Neural crest cell (in vitro differentiated cells): ENCODE results near the gene NCMAP. TPM values are rescaled to one million over a fixed set of nuclear protein-coding genes. Genes with fewer than 3 reads are reported as not detected.
"Not testable (repeated sequence)": the region's sequence is repeated elsewhere in the genome, so short reads cannot be mapped to it uniquely, and the experiment has no call there.

Source experiments
- DNase-seq: peaks from one replicate; pipeline ENCODE4 v3.0.0; 2021; ENCODE audit warnings: low read depth, mixed read lengths, low spot score
- H3K27ac Mint-ChIP-seq: one replicate; pipeline ENCODE4 v1.8.0; 2021; ENCODE audit warnings: mild to moderate bottlenecking, mixed read lengths; ENCODE audit not compliant: unreplicated experiment
- H3K27me3 Mint-ChIP-seq: 2 replicates; pipeline ENCODE4 v1.8.0; 2021; ENCODE audit warnings: low read depth, mild to moderate bottlenecking, mixed read lengths
- H3K36me3 Mint-ChIP-seq: 2 replicates; pipeline ENCODE4 v1.8.0; 2021; ENCODE audit warnings: low read depth, mild to moderate bottlenecking, mixed read lengths
- H3K4me1 Mint-ChIP-seq: 2 replicates; pipeline ENCODE4 v1.8.0; 2021; ENCODE audit warnings: mixed read lengths
- H3K4me3 Mint-ChIP-seq: one replicate; pipeline ENCODE4 v1.8.0; 2021; ENCODE audit warnings: mild to moderate bottlenecking, mixed read lengths
- H3K9me3 Mint-ChIP-seq: 2 replicates; pipeline ENCODE4 v1.8.0; 2021; ENCODE audit warnings: mixed read lengths
- total RNA-seq: library from RNA; stranded (reverse); gene quantifications from 2 replicates; pipeline ENCODE4 v1.2.1, GENCODE V29; 2021
- TF ChIP-seq, protein P1 (sequence below): fragments of 200-600 bp; sonication (generic); conservative IDR thresholded peaks from 2 replicates; pipeline ENCODE4 v1.5.0; 2021; ENCODE audit warnings: antibody characterized with exemption, mild to moderate bottlenecking

Gene NCMAP
- total RNA-seq, 1 donor from 2014 or later, result not detected

DNA sequence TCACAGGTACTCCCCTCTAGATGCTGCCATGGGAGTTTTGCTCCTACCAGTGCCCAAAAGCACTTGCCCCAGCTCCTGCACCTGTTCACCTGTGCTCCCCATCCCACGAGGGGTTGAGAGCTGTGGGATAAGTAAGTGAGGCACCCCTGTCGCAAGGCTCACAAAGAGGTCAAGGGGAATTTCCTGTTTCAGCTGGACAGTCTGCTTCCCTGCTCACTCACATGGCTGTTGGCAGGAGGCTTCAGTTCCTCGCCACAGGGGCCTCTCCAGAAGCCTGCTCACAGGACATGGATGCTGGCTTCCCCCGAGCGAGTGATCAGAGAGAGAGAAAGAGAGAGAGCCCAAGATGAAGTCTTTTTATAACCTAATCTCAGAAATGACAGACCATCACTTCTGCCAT lies 8.7 kb upstream of the NCMAP start:
- peaks cover 26% of the 10 kb centered on the region for H3K27me3 Mint-ChIP-seq
- no peaks in the 10 kb centered on the region for H3K36me3 Mint-ChIP-seq
- H3K9me3 Mint-ChIP-seq, result no peaks in the 10 kb centered on the region
- H3K4me3 Mint-ChIP-seq, result no peak overlapping the region
- H3K27ac Mint-ChIP-seq, result no peak overlapping the region
- TF ChIP-seq, protein P1, sequence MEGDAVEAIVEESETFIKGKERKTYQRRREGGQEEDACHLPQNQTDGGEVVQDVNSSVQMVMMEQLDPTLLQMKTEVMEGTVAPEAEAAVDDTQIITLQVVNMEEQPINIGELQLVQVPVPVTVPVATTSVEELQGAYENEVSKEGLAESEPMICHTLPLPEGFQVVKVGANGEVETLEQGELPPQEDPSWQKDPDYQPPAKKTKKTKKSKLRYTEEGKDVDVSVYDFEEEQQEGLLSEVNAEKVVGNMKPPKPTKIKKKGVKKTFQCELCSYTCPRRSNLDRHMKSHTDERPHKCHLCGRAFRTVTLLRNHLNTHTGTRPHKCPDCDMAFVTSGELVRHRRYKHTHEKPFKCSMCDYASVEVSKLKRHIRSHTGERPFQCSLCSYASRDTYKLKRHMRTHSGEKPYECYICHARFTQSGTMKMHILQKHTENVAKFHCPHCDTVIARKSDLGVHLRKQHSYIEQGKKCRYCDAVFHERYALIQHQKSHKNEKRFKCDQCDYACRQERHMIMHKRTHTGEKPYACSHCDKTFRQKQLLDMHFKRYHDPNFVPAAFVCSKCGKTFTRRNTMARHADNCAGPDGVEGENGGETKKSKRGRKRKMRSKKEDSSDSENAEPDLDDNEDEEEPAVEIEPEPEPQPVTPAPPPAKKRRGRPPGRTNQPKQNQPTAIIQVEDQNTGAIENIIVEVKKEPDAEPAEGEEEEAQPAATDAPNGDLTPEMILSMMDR, result no peak
- H3K4me1 Mint-ChIP-seq, result peaks cover 11% of the 10 kb centered on the region
- no peak for DNase-seq

DNA sequence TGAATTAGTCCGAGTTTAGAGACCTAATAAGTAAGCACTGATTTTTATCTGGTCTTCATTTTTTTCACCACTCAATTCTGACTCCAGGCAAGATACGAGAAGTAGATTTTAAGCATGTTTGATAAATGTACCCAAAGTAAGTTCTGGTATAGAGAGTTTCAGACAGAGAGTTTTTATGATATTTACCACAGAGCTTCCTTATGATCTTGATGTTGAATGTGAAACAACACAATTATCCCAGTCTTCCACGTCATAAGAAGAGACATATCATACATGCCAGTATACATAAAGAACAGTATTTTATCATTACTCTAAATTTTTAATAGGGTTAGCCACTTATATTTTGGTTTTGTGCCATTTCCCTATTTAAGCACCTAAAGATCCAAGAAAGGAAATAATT lies 7.8 kb upstream of the NCMAP start:
- no peaks in the 10 kb centered on the region for H3K36me3 Mint-ChIP-seq
- peaks cover 29% of the 10 kb centered on the region for H3K27me3 Mint-ChIP-seq
- H3K4me1 Mint-ChIP-seq, result peaks cover 14% of the 10 kb centered on the region
- H3K4me3 Mint-ChIP-seq, result no peak overlapping the region
- H3K9me3 Mint-ChIP-seq, result no peaks in the 10 kb centered on the region
- TF ChIP-seq, protein P1, result no peak
- no peak for DNase-seq
- H3K27ac Mint-ChIP-seq, result no peak overlapping the region

DNA sequence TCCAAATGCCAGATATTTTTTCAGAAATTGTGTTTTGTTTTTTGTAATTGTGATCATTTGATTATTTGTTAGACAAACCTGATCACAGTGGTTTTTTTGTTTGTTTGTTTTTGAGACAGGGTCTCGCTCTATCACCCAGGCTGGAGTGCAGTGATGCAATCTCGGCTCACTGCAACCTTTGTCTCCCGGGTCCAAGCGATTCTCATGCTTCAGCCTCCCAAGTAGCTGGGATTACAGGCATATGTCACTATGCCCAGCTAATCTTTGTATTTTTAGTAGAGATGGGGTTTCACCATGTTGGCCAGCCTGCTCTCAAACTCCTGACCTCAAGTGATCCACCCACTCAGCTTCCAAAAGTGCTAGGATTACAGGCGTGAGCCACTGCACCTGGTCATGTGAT lies 6.7 kb upstream of the NCMAP start:
- H3K4me3 Mint-ChIP-seq, result not testable (repeated sequence)

DNA sequence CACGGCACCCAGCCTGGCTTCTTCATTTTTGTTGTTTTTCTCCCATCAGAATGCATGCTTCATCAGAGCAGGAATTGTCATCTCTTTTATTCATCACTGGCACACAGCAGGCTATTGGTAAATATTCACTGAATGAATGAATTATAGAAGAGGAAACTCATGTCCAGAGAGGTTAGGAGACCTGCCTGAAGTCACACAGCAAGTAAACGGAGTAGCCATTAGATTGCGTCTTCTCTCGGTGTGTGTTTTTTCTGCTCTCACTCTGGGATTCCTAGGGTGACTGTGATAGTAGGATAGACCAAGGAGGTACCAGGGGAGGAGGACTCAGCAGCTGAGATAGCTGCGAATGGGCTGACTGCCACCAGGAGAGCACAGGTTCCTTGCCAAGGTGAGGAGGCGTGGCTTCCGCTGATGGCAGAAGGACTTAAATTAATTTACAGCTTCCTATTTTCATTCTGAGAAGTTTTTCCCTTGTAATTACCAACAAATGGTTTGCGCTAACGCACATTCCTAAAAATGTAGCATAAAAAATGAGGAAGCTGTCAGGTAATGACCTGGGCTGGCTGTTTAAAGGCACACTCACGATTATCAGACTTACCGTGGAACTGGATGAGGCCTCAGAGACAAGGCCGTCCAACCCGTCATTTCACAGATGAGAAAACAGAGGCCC lies 4.5 kb upstream of the NCMAP start:
- Mint-ChIP-seq H3K27ac (peak overlapping the region; percentile 19), H3K4me1 (peaks cover 15% of the 10 kb centered on the region), H3K4me3 (no peak overlapping the region), H3K36me3 (no peaks in the 10 kb centered on the region), H3K27me3 (peaks cover 50% of the 10 kb centered on the region), H3K9me3 (no peaks in the 10 kb centered on the region)
- DNase-seq, result no peak
- TF ChIP-seq, protein P1, result no peak

More for the DNA sequence above, 6.7 kb upstream of the NCMAP start:
- not testable (repeated sequence) for DNase-seq, H3K36me3 Mint-ChIP-seq, H3K27ac Mint-ChIP-seq, H3K9me3 Mint-ChIP-seq
- Mint-ChIP-seq H3K27me3 (peaks cover 39% of the 10 kb centered on the region), H3K4me1 (peaks cover 14% of the 10 kb centered on the region)

DNA sequence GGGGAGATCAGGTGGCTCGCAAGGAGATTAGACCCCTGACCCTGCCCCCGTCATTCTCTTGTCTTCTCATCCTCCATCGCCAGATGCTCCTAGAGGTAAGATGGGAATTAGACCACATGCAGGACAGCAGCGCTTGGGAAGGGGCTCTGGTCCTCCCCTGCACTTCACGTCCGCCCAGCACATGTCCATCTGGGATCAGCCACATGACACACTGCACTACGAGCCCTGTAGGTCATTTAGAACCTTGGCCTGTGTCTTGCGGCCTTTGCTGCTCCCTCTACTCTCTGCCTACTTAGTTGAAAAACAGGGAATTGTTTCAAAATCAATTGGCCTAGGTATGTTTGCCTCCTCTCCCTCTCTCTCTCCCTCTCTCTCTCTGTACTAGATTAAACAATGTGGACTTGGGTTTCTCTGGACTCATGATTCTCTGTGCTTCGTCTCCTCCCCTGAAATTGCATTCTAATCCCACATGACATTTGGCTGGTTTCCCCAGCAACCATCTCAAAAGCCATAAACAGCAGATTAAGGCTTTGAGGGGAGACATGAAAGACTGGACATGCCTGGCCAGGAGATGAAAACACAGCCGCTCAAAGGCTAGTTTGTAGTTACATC lies 3.8 kb upstream of the NCMAP start:
- Mint-ChIP-seq H3K27me3 (peaks cover 56% of the 10 kb centered on the region), H3K9me3 (no peaks in the 10 kb centered on the region), H3K4me3 (no peak overlapping the region), H3K27ac (peak overlapping the region; percentile 19), H3K36me3 (no peaks in the 10 kb centered on the region), H3K4me1 (peaks cover 18% of the 10 kb centered on the region)
- TF ChIP-seq, protein P1, result no peak
- no peak for DNase-seq

DNA sequence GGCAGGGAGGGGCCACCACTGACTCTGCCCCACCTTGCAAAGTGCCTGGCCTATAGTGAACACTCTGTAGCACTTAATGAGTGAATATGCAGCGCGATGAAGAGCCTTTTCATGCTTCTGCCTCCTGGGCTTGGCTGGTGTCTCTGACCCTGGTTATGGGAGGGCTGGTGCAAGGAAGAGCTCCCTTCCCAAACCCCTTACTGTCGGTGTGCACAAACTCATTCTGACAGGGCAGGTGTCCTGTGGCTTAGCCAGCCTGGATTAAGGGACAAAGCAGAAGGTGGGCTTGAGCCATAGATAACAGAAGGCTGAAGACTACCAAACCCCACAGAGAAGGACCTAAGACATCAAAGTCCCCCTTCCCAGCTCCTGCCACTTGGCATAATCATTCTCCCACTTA lies 2.0 kb upstream of the NCMAP start:
- Mint-ChIP-seq H3K9me3 (no peaks in the 10 kb centered on the region), H3K27ac (no peak overlapping the region), H3K4me1 (peaks cover 21% of the 10 kb centered on the region), H3K27me3 (peaks cover 63% of the 10 kb centered on the region), H3K4me3 (no peak overlapping the region), H3K36me3 (no peaks in the 10 kb centered on the region)
- TF ChIP-seq, protein P1, result no peak
- DNase-seq, result no peak
